Measurements from ENCODE around the gene C19orf47.

Gene C19orf47

DNA sequence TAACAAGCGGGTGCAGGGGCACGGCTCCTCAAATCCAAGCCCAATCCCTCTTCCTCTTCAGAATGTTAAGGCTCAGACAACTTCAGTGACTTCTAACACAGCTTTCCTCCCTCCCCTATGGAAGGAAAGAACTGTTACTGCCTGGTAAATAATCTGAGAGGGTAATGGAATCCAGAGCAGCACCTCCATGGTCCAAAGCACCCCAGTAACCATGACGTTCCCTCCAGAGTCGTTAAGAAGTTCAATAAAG lies 64.0 kb downstream of the C19orf47 start:
- Histone ChIP-seq H3K27ac (ENCODE audit: poor library complexity, severe bottlenecking) (peak overlapping the region; percentile 64), H3K4me1 (ENCODE audit: insufficient read depth, poor library complexity, severe bottlenecking) (peaks cover 4% of the 10 kb centered on the region), H3K27me3 (ENCODE audit: insufficient read depth, poor library complexity, severe bottlenecking) (no peaks in the 10 kb centered on the region), H3K36me3 (ENCODE audit: low read depth) (peaks cover 4% of the 10 kb centered on the region; the same call in 1 of the 2 replicates), H3K9me3 (ENCODE audit: severe bottlenecking) (no peaks in the 10 kb centered on the region), H3K4me3 (ENCODE audit: severe bottlenecking) (peak overlapping the region; percentile 88)
- DNase-seq (ENCODE audit: low spot score) (no peak), ATAC-seq (ENCODE audit: low read depth) (no peak)
- no peak for TF ChIP-seq CTCF (IDR thresholded peaks at IDR 0.05; ENCODE audit: poor library complexity, severe bottlenecking)

DNA sequence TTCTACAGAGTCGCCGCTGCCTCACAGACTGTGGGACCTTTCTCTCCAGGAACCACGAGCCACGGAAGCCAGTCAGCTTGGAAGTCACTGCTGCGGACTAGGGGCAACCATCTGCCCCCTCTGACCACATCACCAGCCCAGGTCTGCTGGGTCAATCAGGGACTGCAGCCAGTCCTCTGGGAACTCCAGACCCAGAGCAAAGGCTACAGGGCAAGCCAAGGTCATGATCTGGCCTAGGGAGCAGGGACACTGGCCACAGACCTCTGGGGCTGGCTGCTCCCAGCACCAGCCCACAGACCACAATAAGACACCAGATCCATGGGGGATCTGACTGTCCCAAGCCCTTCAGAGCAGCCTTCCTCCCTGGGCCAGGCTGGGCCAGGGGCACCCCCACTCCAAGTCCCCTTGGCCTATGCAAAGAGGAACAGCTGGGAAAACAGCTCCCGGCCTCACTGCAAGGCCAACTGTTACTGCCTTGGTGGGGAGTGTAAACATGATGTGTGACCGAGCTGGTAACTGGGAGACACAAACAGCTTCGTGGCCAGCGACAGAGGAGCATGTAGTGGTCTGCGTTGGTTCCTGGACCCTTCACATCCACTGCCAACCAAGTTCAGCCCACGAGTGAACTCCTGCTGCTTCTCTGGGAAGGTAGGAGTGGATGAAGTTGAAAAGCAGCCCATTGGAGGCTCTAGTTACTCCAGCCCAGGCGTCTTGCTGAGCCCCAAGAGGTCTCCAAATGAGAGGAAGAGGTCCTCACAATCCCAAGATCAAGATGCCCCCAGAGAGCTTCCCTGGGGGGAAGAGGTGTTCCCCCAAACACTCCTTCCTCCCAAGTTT lies 64.6 kb downstream of the C19orf47 start:
- H3K27ac ChIP-seq (ENCODE audit: poor library complexity, severe bottlenecking) = peak overlapping the region; percentile 64
- H3K9me3 ChIP-seq (ENCODE audit: severe bottlenecking) = no peaks in the 10 kb centered on the region
- H3K36me3 ChIP-seq (ENCODE audit: low read depth) = peaks cover 4% of the 10 kb centered on the region; the same call in 1 of the 2 replicates
- ATAC-seq (ENCODE audit: low read depth) (no peak), DNase-seq (ENCODE audit: low spot score) (no peak)
- no peaks in the 10 kb centered on the region for H3K27me3 ChIP-seq (ENCODE audit: insufficient read depth, poor library complexity, severe bottlenecking)
- H3K4me3 ChIP-seq (ENCODE audit: severe bottlenecking) = peak overlapping the region; percentile 88
- TF ChIP-seq CTCF (IDR thresholded peaks at IDR 0.05; ENCODE audit: poor library complexity, severe bottlenecking) = no peak
- H3K4me1 ChIP-seq (ENCODE audit: insufficient read depth, poor library complexity, severe bottlenecking) = peaks cover 4% of the 10 kb centered on the region

GRCh38 chr19:40282920-40283319 lies 65.3 kb downstream of the C19orf47 start:
- no peak for ATAC-seq (ENCODE audit: low read depth)
- no peaks in the 10 kb centered on the region for H3K27me3 ChIP-seq (ENCODE audit: insufficient read depth, poor library complexity, severe bottlenecking)

DNA sequence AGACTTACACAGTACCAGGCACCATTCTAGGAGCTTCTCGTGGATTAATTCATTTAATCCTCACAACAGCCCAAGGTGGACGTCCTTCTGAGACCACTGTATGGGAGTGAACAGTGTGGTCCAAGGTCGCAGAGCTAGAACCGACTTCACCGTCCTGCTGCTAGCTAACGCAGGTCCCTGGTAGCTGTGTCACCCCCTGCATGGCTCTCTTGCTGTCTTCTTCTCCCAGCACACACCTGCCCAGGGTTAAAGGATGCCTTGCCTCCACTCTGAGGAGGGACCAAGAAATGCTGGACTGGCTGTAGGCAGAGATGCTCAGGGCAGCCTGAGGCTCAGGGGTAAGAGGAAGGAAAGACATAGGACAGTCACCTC lies 66.0 kb downstream of the C19orf47 start:
- Histone ChIP-seq H3K27me3 (ENCODE audit: insufficient read depth, poor library complexity, severe bottlenecking) (no peaks in the 10 kb centered on the region), H3K9me3 (ENCODE audit: severe bottlenecking) (no peaks in the 10 kb centered on the region), H3K4me3 (ENCODE audit: severe bottlenecking) (no peak overlapping the region), H3K4me1 (ENCODE audit: insufficient read depth, poor library complexity, severe bottlenecking) (peaks cover 4% of the 10 kb centered on the region), H3K36me3 (ENCODE audit: low read depth) (peaks cover 4% of the 10 kb centered on the region; the same call in 1 of the 2 replicates), H3K27ac (ENCODE audit: poor library complexity, severe bottlenecking) (no peak overlapping the region)
- DNase-seq (ENCODE audit: low spot score) (no peak), ATAC-seq (ENCODE audit: low read depth) (no peak)
- TF ChIP-seq CTCF (IDR thresholded peaks at IDR 0.05; ENCODE audit: poor library complexity, severe bottlenecking) = no peak

More at GRCh38 chr19:40282920-40283319, 65.3 kb downstream of the C19orf47 start:
- no peak for TF ChIP-seq CTCF (IDR thresholded peaks at IDR 0.05; ENCODE audit: poor library complexity, severe bottlenecking)
- H3K36me3 ChIP-seq (ENCODE audit: low read depth) = peaks cover 4% of the 10 kb centered on the region; the same call in 1 of the 2 replicates
- DNase-seq (ENCODE audit: low spot score) = no peak
- H3K9me3 ChIP-seq (ENCODE audit: severe bottlenecking) = no peaks in the 10 kb centered on the region
- H3K27ac ChIP-seq (ENCODE audit: poor library complexity, severe bottlenecking) = no peak overlapping the region
- no peak overlapping the region for H3K4me3 ChIP-seq (ENCODE audit: severe bottlenecking)
- peaks cover 4% of the 10 kb centered on the region for H3K4me1 ChIP-seq (ENCODE audit: insufficient read depth, poor library complexity, severe bottlenecking)
